H1 (cell line): ENCODE results near the gene RNF157. TPM values are rescaled to one million over a fixed set of nuclear protein-coding genes. Genes with fewer than 3 reads are reported as not detected.

Experiments used
- CTCF ChIA-PET: fragments of 300-600 bp; sonication (Branson Sonifier 250); formaldehyde crosslinking; loops from one replicate; lab custom pipeline; 2021; ENCODE audit not compliant: partially characterized antibody; lab: Charles Lee
- POLR2A ChIA-PET: fragments of 300-600 bp; sonication (Branson Sonifier 250); formaldehyde crosslinking; loops from one replicate; lab custom pipeline; 2021; ENCODE audit warnings: inconsistent platforms; ENCODE audit not compliant: partially characterized antibody; lab: Charles Lee
- DNase-seq, 2 experiments: peaks; one replicate each; pipeline versions ENCODE4 v3.0.0 to v3.0.0-alpha.2; 2010 to 2022; ENCODE audit warnings: low spot score in 2 of 2, low read depth in 1 of 2, mixed read lengths in 1 of 2
- FAIRE-seq: peaks from 2 replicates; lab custom pipeline; 2011; peaks lifted over from hg19 to GRCh38; lab: Jason Lieb, UNC
- H2AFZ ChIP-seq: 2 replicates; pipeline ENCODE4 v1.8.1; 2012; ENCODE audit warnings: low read length, inconsistent platforms
- H2AK5ac ChIP-seq: 2 replicates; pipeline ENCODE4 v1.6.1; 2013; ENCODE audit warnings: low read depth, low read length
- H2BK120ac ChIP-seq: replicated peaks from 2 replicates; pipeline ENCODE3; 2013; ENCODE audit warnings: low read depth, low read length, inconsistent platforms
- H2BK12ac ChIP-seq: 2 replicates; pipeline ENCODE4 v1.6.1; 2013; ENCODE audit warnings: low read depth, low read length
- H2BK15ac ChIP-seq: 2 replicates; pipeline ENCODE4 v1.6.1; 2013; ENCODE audit warnings: low read length
- H2BK20ac ChIP-seq: 2 replicates; pipeline ENCODE4 v1.6.1; 2013; ENCODE audit warnings: low read length
- H2BK5ac ChIP-seq: 2 replicates; pipeline ENCODE4 v1.6.1; 2013; ENCODE audit warnings: low read depth, low read length
- H3K14ac ChIP-seq: 2 replicates; pipeline ENCODE4 v1.6.1; 2013; ENCODE audit warnings: inconsistent platforms; ENCODE audit not compliant: insufficient read length
- H3K18ac ChIP-seq: 2 replicates; pipeline ENCODE4 v1.6.1; 2013; ENCODE audit warnings: low read length; ENCODE audit errors: extremely low read depth
- H3K23ac ChIP-seq: 2 replicates; pipeline ENCODE4 v1.6.1; 2013; ENCODE audit warnings: inconsistent platforms; ENCODE audit not compliant: insufficient read length
- H3K23me2 ChIP-seq: 2 replicates; pipeline ENCODE4 v1.6.1; 2013; ENCODE audit warnings: low read depth, low read length
- H3K27ac ChIP-seq: 2 replicates; pipeline ENCODE4 v1.6.1; 2011; ENCODE audit warnings: low read depth, low read length, inconsistent platforms
- H3K27me3 ChIP-seq, 4 experiments: replicated peaks in 1 of 4; 1 replicate in 1 of 4; 2 replicates in 3 of 4; pipeline versions ENCODE4 v1.6.1 to v1.8.1; 2011 to 2013; ENCODE audit warnings: low read length in 3 of 4, mild to moderate bottlenecking in 3 of 4, inconsistent platforms in 2 of 4, mixed read lengths in 2 of 4, moderate library complexity in 1 of 4; ENCODE audit not compliant: control insufficient read depth in 3 of 4, insufficient read depth in 3 of 4; ENCODE audit errors: extremely low read depth in 1 of 4
- H3K36me3 ChIP-seq, 4 experiments: 2 replicates each; pipeline versions ENCODE4 v1.6.1 to v1.8.1; 2011 to 2013; ENCODE audit warnings: mild to moderate bottlenecking in 4 of 4, low read length in 3 of 4, moderate library complexity in 2 of 4, control low read depth in 1 of 4, inconsistent platforms in 1 of 4; ENCODE audit not compliant: insufficient read depth in 4 of 4, control insufficient read depth in 2 of 4
- H3K4ac ChIP-seq: replicated peaks from 2 replicates; pipeline ENCODE3; 2013; ENCODE audit warnings: low read length, low read depth, mixed read lengths, inconsistent platforms; ENCODE audit not compliant: insufficient read length
- H3K4me1 ChIP-seq, 4 experiments: replicated peaks in 1 of 4; 1 replicate in 1 of 4; 2 replicates in 3 of 4; pipeline versions ENCODE4 v1.6.1 to v1.8.1; 2011 to 2013; ENCODE audit warnings: low read length in 3 of 4, inconsistent platforms in 2 of 4, mixed read lengths in 1 of 4; ENCODE audit not compliant: insufficient read depth in 4 of 4, control insufficient read depth in 3 of 4
- H3K4me2 ChIP-seq, 2 experiments: 2 replicates each; pipeline versions ENCODE4 v1.6.1 to v1.8.1; 2011 to 2013; ENCODE audit warnings: low read depth in 2 of 2, low read length in 2 of 2, control low read depth in 1 of 2, inconsistent platforms in 1 of 2, mild to moderate bottlenecking in 1 of 2; ENCODE audit not compliant: insufficient read depth in 1 of 2
- H3K4me3 ChIP-seq, 4 experiments: fragments of 200-600, 300-600 bp in 1 of 4; sonication (generic), shearing (Covaris generic), sonication (Bioruptor Twin) in 1 of 4; 2 replicates each; pipeline versions ENCODE4 v1.5.1 to v1.8.1; 2011 to 2016; ENCODE audit warnings: low read length in 4 of 4, low read depth in 3 of 4, control low read depth in 2 of 4, inconsistent platforms in 2 of 4, mild to moderate bottlenecking in 2 of 4, mixed read lengths in 1 of 4, moderate library complexity in 1 of 4; ENCODE audit not compliant: insufficient read depth in 2 of 4; ENCODE audit errors: extremely low read depth in 1 of 4
- H3K56ac ChIP-seq: replicated peaks from 2 replicates; pipeline ENCODE3; 2013; ENCODE audit warnings: low read depth, mild to moderate bottlenecking, mixed read lengths, low read length, inconsistent platforms; ENCODE audit not compliant: insufficient read length
- H3K79me1 ChIP-seq: 2 replicates; pipeline ENCODE4 v1.6.1; 2013; ENCODE audit warnings: low read depth, low read length, control low read depth
- H3K79me2 ChIP-seq, 2 experiments: 2 replicates each; pipeline versions ENCODE4 v1.6.1 to v1.8.1; 2012 to 2013; ENCODE audit warnings: low read length in 2 of 2, mild to moderate bottlenecking in 2 of 2, inconsistent platforms in 1 of 2; ENCODE audit not compliant: insufficient read depth in 2 of 2, control insufficient read depth in 1 of 2
- H3K9ac ChIP-seq, 4 experiments: replicated peaks in 1 of 4; 1 replicate in 1 of 4; 2 replicates in 3 of 4; pipeline versions ENCODE4 v1.6.1 to v1.8.1; 2011 to 2013; ENCODE audit warnings: low read depth in 3 of 4, low read length in 3 of 4, control low read depth in 2 of 4, mild to moderate bottlenecking in 2 of 4, moderate library complexity in 2 of 4, inconsistent platforms in 1 of 4; ENCODE audit errors: extremely low read depth in 1 of 4
- H3K9me3 ChIP-seq, 2 experiments: 2 replicates each; pipeline versions ENCODE4 v1.6.1 to v1.8.1; 2012 to 2013; ENCODE audit warnings: mild to moderate bottlenecking in 2 of 2, moderate library complexity in 2 of 2, control low read depth in 1 of 2, inconsistent platforms in 1 of 2, low read depth in 1 of 2, low read length in 1 of 2, mixed read lengths in 1 of 2; ENCODE audit not compliant: insufficient read depth in 2 of 2
- H4K20me1 ChIP-seq, 2 experiments: replicated peaks in 1 of 2; 2 replicates each; pipeline versions ENCODE3 to v1.8.1; 2011 to 2013; ENCODE audit warnings: inconsistent platforms in 2 of 2, low read length in 2 of 2, mild to moderate bottlenecking in 1 of 2; ENCODE audit not compliant: insufficient read depth in 2 of 2, control insufficient read depth in 1 of 2
- H4K5ac ChIP-seq: 2 replicates; pipeline ENCODE4 v1.6.1; 2013; ENCODE audit warnings: low read length, low read depth, mixed read lengths, inconsistent platforms; ENCODE audit not compliant: insufficient read length
- H4K8ac ChIP-seq: 2 replicates; pipeline ENCODE4 v1.8.0; 2013; ENCODE audit warnings: mild to moderate bottlenecking, moderate library complexity, low read length, inconsistent platforms; ENCODE audit not compliant: insufficient read depth; ENCODE audit errors: extremely low read depth
- H4K91ac ChIP-seq: replicated peaks from 2 replicates; pipeline ENCODE3; 2013; ENCODE audit warnings: low read length, mixed read lengths, inconsistent platforms; ENCODE audit not compliant: insufficient read length
- ATF3 ChIP-seq: IDR thresholded peaks from 2 replicates; pipeline ENCODE4 v1.6.1; 2011; ENCODE audit warnings: low read depth, mild to moderate bottlenecking, low read length; ENCODE audit not compliant: insufficient read depth
- BACH1 ChIP-seq: IDR thresholded peaks from 2 replicates; pipeline ENCODE4 v1.6.1; 2012; ENCODE audit warnings: low read length, improper control_type of control experiment
- CBX8 ChIP-seq: fragments of 300-800, 300-1000 bp; sonication (generic); IDR thresholded peaks from 2 replicates; pipeline ENCODE4 v1.7.1; 2016; ENCODE audit warnings: low read depth, low read length, borderline replicate concordance
- GTF2F1 ChIP-seq: IDR thresholded peaks from 2 replicates; pipeline ENCODE4 v1.6.1; 2012; ENCODE audit warnings: low read depth, low read length, improper control_type of control experiment, borderline replicate concordance
- KDM4A ChIP-seq: IDR thresholded peaks from one replicate; pipeline ENCODE4 v1.7.1; 2012; ENCODE audit warnings: low read depth, mild to moderate bottlenecking, moderate library complexity, low read length, inconsistent platforms; ENCODE audit not compliant: severe bottlenecking
- NANOG ChIP-seq: IDR thresholded peaks from 2 replicates; pipeline ENCODE4 v1.6.1; 2011; ENCODE audit warnings: low read length, low read depth, mild to moderate bottlenecking, inconsistent platforms; ENCODE audit not compliant: insufficient read depth, poor library complexity, severe bottlenecking
- RAD21 ChIP-seq, 2 experiments: IDR thresholded peaks in 1 of 2; conservative IDR thresholded peaks in 1 of 2; 2 replicates each; pipeline ENCODE4 v1.6.1; 2011; ENCODE audit warnings: low read depth in 2 of 2, low read length in 2 of 2, improper control_type of control experiment in 1 of 2, inconsistent platforms in 1 of 2, mild to moderate bottlenecking in 1 of 2, moderate library complexity in 1 of 2
- RBBP5 ChIP-seq: IDR thresholded peaks from 2 replicates; pipeline ENCODE4 v1.7.1; 2012; ENCODE audit warnings: low read depth, mild to moderate bottlenecking, inconsistent platforms, low read length, moderate library complexity, borderline replicate concordance
- SAP30 ChIP-seq: fragments of 300-600 bp; sonication (generic); IDR thresholded peaks from 2 replicates; pipeline ENCODE4 v1.7.1; 2012; ENCODE audit warnings: low read length, moderate library complexity, mild to moderate bottlenecking, inconsistent platforms; ENCODE audit not compliant: insufficient read depth, insufficient replicate concordance
- SIRT6 ChIP-seq: IDR thresholded peaks from one replicate; pipeline ENCODE4 v1.7.1; 2012; ENCODE audit warnings: low read length, inconsistent platforms
- SP1 ChIP-seq: IDR thresholded peaks from 2 replicates; pipeline ENCODE4 v1.6.1; 2011; ENCODE audit warnings: low read depth, low read length
- SP2 ChIP-seq: IDR thresholded peaks from 2 replicates; pipeline ENCODE4 v1.6.1; 2012; ENCODE audit warnings: mild to moderate bottlenecking, low read length, inconsistent platforms
- WGBS, 2 experiments: shearing (Covaris generic) in 1 of 2; methylation state at CpG; one replicate each; pipeline versions ENCODE4 v1.1.6 to v1.1.7; 2013 to 2015; ENCODE audit warnings: low lambda C conversion rate in 2 of 2, mixed read lengths in 2 of 2, inconsistent platforms in 1 of 2, low coverage in 1 of 2, missing lambda C conversion rate in 1 of 2; ENCODE audit not compliant: insufficient replicate concordance in 2 of 2, insufficient coverage in 1 of 2, insufficient read length in 1 of 2; ENCODE audit errors: extremely low coverage in 1 of 2, missing lambda C conversion rate in 1 of 2; 5-methylcytosine and 5-hydroxymethylcytosine counted together
- polyA plus RNA-seq, 7 experiments: library from polyadenylated mRNA; depleted of rRNA in 3 of 7; stranded (reverse) in 5 of 7; unstranded in 2 of 7; fragments of >200 nt in 5 of 7; fragments of 200-250 nt in 2 of 7; gene quantifications; 1 replicate in 5 of 7; 2 replicates in 1 of 7; 4 replicates in 1 of 7; pipeline versions ENCODE4 v1.2.1 to v1.2.3, GENCODE V29; 2011 to 2013; ENCODE audit warnings: missing spikeins in 2 of 7, mixed read lengths in 2 of 7
- total RNA-seq: library from RNA; stranded (reverse); fragmentation: NEBNext Ultra II Directional; extraction: Animal tissue kit (Norgen Biotek cat#: 25700); gene quantifications from 2 replicates; pipeline ENCODE4 v1.2.1, GENCODE V29; 2021

The RNF157 gene
- total and polyA plus RNA-seq, 2 of the 8 experiments (the other 6 are each of a cell fraction or from before 2014, with no cell fraction given): 13.4 to 16.7 TPM

- Histone ChIP-seq H2BK5ac (no peak overlapping the region), H2BK120ac (no peak overlapping the region), H4K20me1 (no peaks in the 10 kb centered on the region), H3K23me2 (no peaks in the 10 kb centered on the region), H3K4me1 (peaks cover 0 to 10% (median 4%) of the 10 kb centered on the region in 4 experiments; a peak in 4 of 7 replicates), H3K9me3 (no peaks in the 10 kb centered on the region), H3K4me3 (no peak overlapping the region), H3K14ac (no peak overlapping the region), H2BK15ac (no peak overlapping the region), H3K4ac (no peak overlapping the region), H4K91ac (no peak overlapping the region), H4K5ac (no peak overlapping the region), H3K27ac (no peak overlapping the region), H4K8ac (no peak overlapping the region), H2AFZ (no peak overlapping the region), H3K56ac (no peak overlapping the region), H3K9ac (no peak overlapping the region), H3K23ac (no peak overlapping the region), H3K79me2 (no peaks in the 10 kb centered on the region), H3K27me3 (no peaks in the 10 kb centered on the region), H3K4me2 (no peak overlapping the region), H2BK12ac (no peak overlapping the region), H2BK20ac (no peak overlapping the region), H3K18ac (no peak overlapping the region), H3K36me3 (no peaks in the 10 kb centered on the region), H3K79me1 (no peaks in the 10 kb centered on the region), H2AK5ac (no peak overlapping the region)
- 92% methylated on average over 8 of the region's 8 CpGs; no CpG with 5 or more reads in 1 of the 2 experiments for WGBS, 2 experiments
- FAIRE-seq (no peak), DNase-seq (no peak)
- ChIA-PET CTCF (interaction anchor here (0.9 to 24.4 kb wide), 7 partner anchors 8 to 306 kb away, joined by 3 to 778 read pairs (median 93); partner anchors contain the start of genes AANAT, EXOC7 and FOXJ1), POLR2A (interaction anchor here (1.1 kb wide), 1 partner anchor 8 kb away, joined by 6 read pairs; no protein-coding TSS in a partner anchor)
- TF ChIP-seq NANOG (no peak), SP2 (no peak), BACH1 (no peak), CBX8 (no peak), SAP30 (no peak), KDM4A (no peak), RAD21 (IDR thresholded peaks at IDR 0.05 in 1 of 2, conservative IDR thresholded peaks at IDR 0.05 in 1 of 2; ENCODE audit: low read depth in 2 of 2, low read length in 2 of 2) (no peak), RBBP5 (no peak), SP1 (no peak), ATF3 (no peak), GTF2F1 (no peak), SIRT6 (no peak)
Observed at GRCh38 chr17:76160896-76161528, 79.3 kb downstream of the RNF157 start.
